ENCODE data around the gene PARP14.
"Not testable (repeated sequence)": the region's sequence is repeated elsewhere in the genome, so short reads cannot be mapped to it uniquely, and the experiment has no call there.

Gene PARP14

DNA sequence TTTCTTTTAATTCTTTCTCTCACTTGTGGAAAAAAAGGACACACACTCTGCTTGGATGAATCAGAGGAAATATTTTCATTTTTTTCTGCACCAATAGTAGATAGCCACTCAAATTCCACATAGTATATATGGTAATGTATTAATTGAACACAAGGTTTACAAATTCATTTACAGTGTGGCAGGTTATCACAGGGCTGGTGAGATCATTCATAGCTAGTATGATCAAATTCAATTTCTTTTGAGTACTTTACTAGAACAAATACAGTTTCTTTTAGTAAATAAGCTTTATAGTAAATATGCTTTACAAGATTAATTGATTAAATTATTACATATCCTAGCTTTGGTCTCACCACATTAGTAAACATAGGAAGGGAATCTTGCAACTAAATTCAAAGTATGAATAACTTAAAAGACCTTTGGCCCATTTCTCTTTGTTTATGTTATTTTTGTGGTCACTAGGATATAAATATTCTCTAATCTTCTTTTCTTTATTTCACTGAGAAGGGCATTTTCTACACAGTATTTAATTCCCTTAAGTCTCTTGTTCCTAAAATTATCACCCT lies 40.1 kb upstream of the PARP14 start:
- no peaks in the 10 kb centered on the region for H3K9me3 ChIP-seq (ENCODE audit: low read length)
- no peak overlapping the region for H3K27ac ChIP-seq (ENCODE audit: low read depth, low read length, poor library complexity, severe bottlenecking)
- no peaks in the 10 kb centered on the region for H4K20me1 ChIP-seq (ENCODE audit: insufficient read depth, low read length)
- H3F3A ChIP-seq (ENCODE audit: insufficient read depth, low read length): no peaks in the 10 kb centered on the region
- H3K9me2 ChIP-seq (ENCODE audit: low read depth, low read length): no peaks in the 10 kb centered on the region
- no peaks in the 10 kb centered on the region for H3K4me1 ChIP-seq (ENCODE audit: insufficient read depth, low read length, severe bottlenecking)
- H3K9ac ChIP-seq (ENCODE audit: low read length): no peak overlapping the region
- no peak overlapping the region for H3K4me3 ChIP-seq (ENCODE audit: low read depth, low read length, poor library complexity, severe bottlenecking)
- no peak overlapping the region for H3K4me2 ChIP-seq (ENCODE audit: low read length)
- H2AFZ ChIP-seq (ENCODE audit: low read length): no peak overlapping the region
- no peaks in the 10 kb centered on the region for H3K36me3 ChIP-seq (ENCODE audit: insufficient read depth, low read length)
- no peaks in the 10 kb centered on the region for H3K27me3 ChIP-seq (ENCODE audit: insufficient read depth, low read length)
- TF ChIP-seq, protein P1, sequence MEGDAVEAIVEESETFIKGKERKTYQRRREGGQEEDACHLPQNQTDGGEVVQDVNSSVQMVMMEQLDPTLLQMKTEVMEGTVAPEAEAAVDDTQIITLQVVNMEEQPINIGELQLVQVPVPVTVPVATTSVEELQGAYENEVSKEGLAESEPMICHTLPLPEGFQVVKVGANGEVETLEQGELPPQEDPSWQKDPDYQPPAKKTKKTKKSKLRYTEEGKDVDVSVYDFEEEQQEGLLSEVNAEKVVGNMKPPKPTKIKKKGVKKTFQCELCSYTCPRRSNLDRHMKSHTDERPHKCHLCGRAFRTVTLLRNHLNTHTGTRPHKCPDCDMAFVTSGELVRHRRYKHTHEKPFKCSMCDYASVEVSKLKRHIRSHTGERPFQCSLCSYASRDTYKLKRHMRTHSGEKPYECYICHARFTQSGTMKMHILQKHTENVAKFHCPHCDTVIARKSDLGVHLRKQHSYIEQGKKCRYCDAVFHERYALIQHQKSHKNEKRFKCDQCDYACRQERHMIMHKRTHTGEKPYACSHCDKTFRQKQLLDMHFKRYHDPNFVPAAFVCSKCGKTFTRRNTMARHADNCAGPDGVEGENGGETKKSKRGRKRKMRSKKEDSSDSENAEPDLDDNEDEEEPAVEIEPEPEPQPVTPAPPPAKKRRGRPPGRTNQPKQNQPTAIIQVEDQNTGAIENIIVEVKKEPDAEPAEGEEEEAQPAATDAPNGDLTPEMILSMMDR (IDR thresholded peaks at IDR 0.05; ENCODE audit: low read length): no peak
- H3K79me2 ChIP-seq (ENCODE audit: insufficient read depth, low read length): no peaks in the 10 kb centered on the region

DNA sequence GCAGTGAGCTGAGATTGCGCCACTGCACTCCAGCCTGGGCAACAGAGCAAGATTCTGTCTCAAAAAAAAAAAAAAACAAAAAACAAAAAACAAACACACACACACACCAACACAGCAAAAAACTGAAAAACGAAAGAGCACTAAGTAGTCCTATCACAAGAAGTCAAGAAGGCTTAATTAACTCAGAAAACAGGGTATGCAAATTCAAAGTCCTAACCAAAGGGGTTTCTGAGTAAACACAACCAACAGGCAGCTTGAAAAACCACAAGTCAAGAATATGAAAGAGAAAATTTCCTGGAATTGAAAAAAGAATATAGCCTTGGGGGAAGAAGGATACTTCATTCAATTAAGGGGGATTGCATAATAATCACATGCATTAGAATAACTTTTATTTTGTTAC lies 37.7 kb upstream of the PARP14 start:
- H3K27ac ChIP-seq (ENCODE audit: low read depth, low read length, poor library complexity, severe bottlenecking): no peak overlapping the region
- H3K4me3 ChIP-seq (ENCODE audit: low read depth, low read length, poor library complexity, severe bottlenecking): no peak overlapping the region
- H3K79me2 ChIP-seq (ENCODE audit: insufficient read depth, low read length): no peaks in the 10 kb centered on the region
- H3K36me3 ChIP-seq (ENCODE audit: insufficient read depth, low read length): no peaks in the 10 kb centered on the region
- no peaks in the 10 kb centered on the region for H3K9me3 ChIP-seq (ENCODE audit: low read length)
- H3K4me2 ChIP-seq (ENCODE audit: low read length): no peak overlapping the region
- TF ChIP-seq EZH2 (IDR thresholded peaks at IDR 0.05; ENCODE audit: borderline replicate concordance, low read length): no peak
- TF ChIP-seq, protein P1 (IDR thresholded peaks at IDR 0.05; ENCODE audit: low read length): no peak
- no peaks in the 10 kb centered on the region for H3K27me3 ChIP-seq (ENCODE audit: insufficient read depth, low read length)
- H3K9me2 ChIP-seq (ENCODE audit: low read depth, low read length): no peaks in the 10 kb centered on the region
- H3K9ac ChIP-seq (ENCODE audit: low read length): no peak overlapping the region
- H3F3A ChIP-seq (ENCODE audit: insufficient read depth, low read length): no peaks in the 10 kb centered on the region
- H3K4me1 ChIP-seq (ENCODE audit: insufficient read depth, low read length, severe bottlenecking): peaks cover 13% of the 10 kb centered on the region
- no peak overlapping the region for H2AFZ ChIP-seq (ENCODE audit: low read length)
- H4K20me1 ChIP-seq (ENCODE audit: insufficient read depth, low read length): no peaks in the 10 kb centered on the region

DNA sequence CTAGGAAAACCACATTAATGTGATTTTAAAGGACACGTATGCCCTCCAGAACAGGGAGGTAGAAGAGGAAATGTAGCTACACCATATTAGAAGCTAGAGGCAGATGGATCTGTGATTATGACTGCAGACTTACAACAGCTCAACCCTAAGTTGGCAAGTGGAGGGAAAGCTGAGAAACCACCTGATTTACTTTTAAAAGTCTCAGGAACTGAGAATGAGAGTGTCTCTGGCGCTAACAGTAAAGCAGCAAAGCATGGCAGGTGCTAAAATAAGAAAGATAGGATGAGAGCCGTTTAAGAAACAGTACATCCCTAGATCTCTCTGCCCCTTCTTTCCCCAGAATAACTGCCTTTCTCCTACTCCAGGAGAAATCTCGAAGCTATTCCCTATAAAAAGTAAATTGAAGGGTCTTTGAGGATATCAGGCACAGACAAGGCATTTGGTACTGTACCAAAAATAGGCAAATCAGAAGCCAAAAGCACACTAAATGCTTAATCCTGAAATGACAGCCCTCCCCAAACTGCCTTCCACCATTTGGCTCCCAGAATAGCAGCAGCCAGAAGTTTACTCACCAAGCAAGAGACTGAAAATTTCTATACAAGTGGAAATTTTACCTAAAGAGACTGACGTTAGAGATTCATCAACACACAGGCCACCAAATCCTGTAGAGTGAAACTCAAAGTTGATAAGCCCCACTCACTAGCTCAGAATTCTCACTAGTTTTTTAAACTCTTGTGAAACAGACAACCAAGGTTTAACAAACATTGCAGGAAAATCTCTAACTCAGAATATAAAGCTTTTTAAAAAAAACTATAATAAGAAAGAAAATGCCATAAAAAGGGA lies 34.3 kb upstream of the PARP14 start:
- H3F3A ChIP-seq (ENCODE audit: insufficient read depth, low read length): no peaks in the 10 kb centered on the region
- H3K9me2 ChIP-seq (ENCODE audit: low read depth, low read length): no peaks in the 10 kb centered on the region
- H3K4me2 ChIP-seq (ENCODE audit: low read length): peak overlapping the region; percentile 28; the same call in 1 of the 2 replicates
- H3K27ac ChIP-seq (ENCODE audit: low read depth, low read length, poor library complexity, severe bottlenecking): no peak overlapping the region
- H3K4me1 ChIP-seq (ENCODE audit: insufficient read depth, low read length, severe bottlenecking): peaks cover 13% of the 10 kb centered on the region
- H3K4me3 ChIP-seq (ENCODE audit: low read depth, low read length, poor library complexity, severe bottlenecking): peak overlapping the region; percentile 7
- H3K9me3 ChIP-seq (ENCODE audit: low read length): no peaks in the 10 kb centered on the region
- H3K79me2 ChIP-seq (ENCODE audit: insufficient read depth, low read length): no peaks in the 10 kb centered on the region
- no peak for TF ChIP-seq EZH2 (IDR thresholded peaks at IDR 0.05; ENCODE audit: borderline replicate concordance, low read length)
- TF ChIP-seq, protein P1 (IDR thresholded peaks at IDR 0.05; ENCODE audit: low read length): no peak
- no peak overlapping the region for H3K9ac ChIP-seq (ENCODE audit: low read length)
- H4K20me1 ChIP-seq (ENCODE audit: insufficient read depth, low read length): no peaks in the 10 kb centered on the region
- H2AFZ ChIP-seq (ENCODE audit: low read length): no peak overlapping the region
- no peaks in the 10 kb centered on the region for H3K27me3 ChIP-seq (ENCODE audit: insufficient read depth, low read length)
- H3K36me3 ChIP-seq (ENCODE audit: insufficient read depth, low read length): no peaks in the 10 kb centered on the region

DNA sequence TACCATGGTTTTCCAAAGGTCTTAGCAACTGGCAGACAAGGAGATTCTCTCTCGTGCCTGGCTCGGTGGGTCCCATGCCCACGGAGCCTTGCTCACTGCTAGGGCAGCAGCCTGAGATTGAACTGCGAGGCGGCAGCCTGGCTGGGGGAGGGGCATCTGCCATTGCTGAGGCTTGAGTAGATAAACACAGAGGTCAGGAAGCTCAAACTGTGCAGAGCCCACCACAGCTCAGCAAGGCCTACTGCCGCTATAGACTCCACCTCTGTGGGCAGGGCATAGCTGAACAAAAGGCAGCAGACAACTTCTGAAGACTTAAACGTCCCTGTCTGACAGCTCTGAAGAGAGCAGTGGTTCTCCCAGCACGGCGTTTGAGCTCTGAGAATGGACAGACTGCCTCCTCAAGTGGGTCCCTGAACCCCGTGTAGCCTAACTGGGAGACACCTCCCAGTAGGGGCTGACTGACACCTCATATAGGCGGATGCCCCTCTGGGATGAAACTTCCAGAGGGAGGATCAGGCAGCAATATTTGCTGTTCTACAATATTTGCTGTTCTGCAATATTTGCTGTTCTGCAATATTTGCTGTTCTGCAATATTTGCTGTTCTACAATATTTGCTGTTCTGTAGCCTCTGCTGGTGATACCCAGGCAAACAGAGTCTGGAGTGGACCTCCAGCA lies 29.3 kb upstream of the PARP14 start:
- H3F3A ChIP-seq (ENCODE audit: insufficient read depth, low read length); H3K4me3 ChIP-seq (ENCODE audit: low read depth, low read length, poor library complexity, severe bottlenecking); H3K9me2 ChIP-seq (ENCODE audit: low read depth, low read length); H3K79me2 ChIP-seq (ENCODE audit: insufficient read depth, low read length); H3K27ac ChIP-seq (ENCODE audit: low read depth, low read length, poor library complexity, severe bottlenecking); H3K4me2 ChIP-seq (ENCODE audit: low read length); H4K20me1 ChIP-seq (ENCODE audit: insufficient read depth, low read length); H3K9me3 ChIP-seq (ENCODE audit: low read length); H3K36me3 ChIP-seq (ENCODE audit: insufficient read depth, low read length); H3K4me1 ChIP-seq (ENCODE audit: insufficient read depth, low read length, severe bottlenecking); H3K27me3 ChIP-seq (ENCODE audit: insufficient read depth, low read length); H2AFZ ChIP-seq (ENCODE audit: low read length); H3K9ac ChIP-seq (ENCODE audit: low read length): not testable (repeated sequence)

DNA sequence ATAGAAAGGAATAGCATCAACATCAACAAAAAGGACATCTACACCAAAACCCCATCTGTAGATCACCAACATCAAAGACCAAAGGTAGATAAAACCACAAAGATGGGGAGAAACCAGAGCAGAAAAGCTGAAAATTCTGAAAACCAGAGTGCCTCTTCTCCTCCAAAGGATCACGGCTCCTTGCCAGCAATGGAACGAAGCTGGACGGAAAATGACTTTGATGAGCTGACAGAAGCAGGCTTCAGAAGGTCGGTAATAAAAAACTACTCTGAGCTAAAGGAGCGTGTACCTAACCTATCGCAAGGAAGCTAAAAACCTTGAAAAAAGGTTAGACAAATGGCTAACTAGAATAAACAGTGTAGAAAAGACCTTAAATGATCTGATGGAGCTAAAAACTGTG lies 28.7 kb upstream of the PARP14 start:
- not testable (repeated sequence) for H3K27me3 ChIP-seq (ENCODE audit: insufficient read depth, low read length); H3K36me3 ChIP-seq (ENCODE audit: insufficient read depth, low read length); H4K20me1 ChIP-seq (ENCODE audit: insufficient read depth, low read length); H3K4me3 ChIP-seq (ENCODE audit: low read depth, low read length, poor library complexity, severe bottlenecking); H3K9me3 ChIP-seq (ENCODE audit: low read length); H3K27ac ChIP-seq (ENCODE audit: low read depth, low read length, poor library complexity, severe bottlenecking); H3K4me2 ChIP-seq (ENCODE audit: low read length); H2AFZ ChIP-seq (ENCODE audit: low read length); H3K9me2 ChIP-seq (ENCODE audit: low read depth, low read length); H3K4me1 ChIP-seq (ENCODE audit: insufficient read depth, low read length, severe bottlenecking); H3K79me2 ChIP-seq (ENCODE audit: insufficient read depth, low read length); H3K9ac ChIP-seq (ENCODE audit: low read length); H3F3A ChIP-seq (ENCODE audit: insufficient read depth, low read length)
